Right cardiac atrium (tissue), 5 donors: Measurements from ENCODE around the gene RAB29. TPM values are rescaled to one million over a fixed set of nuclear protein-coding genes. Genes with fewer than 3 reads are reported as not detected.
A peak's percentile ranks its signal among the peaks of the same experiment; 100 is the strongest.
"Not testable (repeated sequence)": the region's sequence is repeated elsewhere in the genome, so short reads cannot be mapped to it uniquely, and the experiment has no call there.

Experiments
- ATAC-seq, 2 donors: fragments of 200-7000 bp; cut with Tn5 transposase; one replicate each; pipeline versions ENCODE4 v1.8.0 to v1.9.1; 2020; ENCODE audit warnings: moderate library complexity in 2 of 2, mild to moderate bottlenecking in 1 of 2
- DNase-seq, 3 donors: peaks; one replicate each; pipeline ENCODE4 v3.0.0-alpha.2; 2020
- H3K27ac ChIP-seq: one replicate; pipeline ENCODE4 v1.5.1; 2013; ENCODE audit warnings: mild to moderate bottlenecking, low read length, control low read depth, moderate library complexity
- H3K27me3 ChIP-seq: one replicate; pipeline ENCODE4 v1.6.1; 2013; ENCODE audit not compliant: control insufficient read depth, insufficient read depth
- H3K4me1 ChIP-seq: one replicate; pipeline ENCODE4 v1.6.1; 2013; ENCODE audit warnings: low read length; ENCODE audit not compliant: control insufficient read depth, insufficient read depth
- H3K4me3 ChIP-seq: one replicate; pipeline ENCODE4 v1.5.1; 2013; ENCODE audit warnings: low read length, control low read depth
- H3K9me3 ChIP-seq: one replicate; pipeline ENCODE4 v1.6.1; 2013; ENCODE audit warnings: low read length; ENCODE audit not compliant: control insufficient read depth
- WGBS: extraction: QIAGEN DNeasy Blood & Tissue Kit; methylation state at CpG from one replicate; pipeline ENCODE4 v1.1.7; 2013; 5-methylcytosine and 5-hydroxymethylcytosine counted together
- intact Hi-C, 4 donors: fragments of 100-400 bp; cut with DNase I; formaldehyde crosslinking; loops; one replicate each; pipeline versions ENCODE4 v1.11.0 to v1.14.0; 2022 to 2023
- long read RNA-seq, 4 donors: library from polyadenylated mRNA; unstranded; transcript quantifications; one replicate each; pipeline ENCODE4 v2.0.0, GENCODE V29; 2020 to 2021
- polyA plus RNA-seq: library from polyadenylated mRNA; stranded (reverse); fragments of 200-250 nt; gene quantifications from one replicate; pipeline ENCODE4 v1.2.3, GENCODE V29; 2013
- total RNA-seq, 4 donors: library from RNA; stranded (reverse); fragmentation: NEBNext Ultra II Directional; extraction: Animal tissue kit (Norgen Biotek cat#: 25700); gene quantifications; one replicate each; pipeline ENCODE4 v1.2.1, GENCODE V29; 2021
- donor health status: healthy with polysubstance abuse.
- donor health status: DM: no; HTN: yes; CAD: no.
- donor health status: DM: no; HTN: no; CAD: no.
- donor health status: DM: no; HTN: yes; CAD: no; lungs with severe emphysema.
- donor health status: DM: yes; HTN: yes; CAD: no.

Gene RAB29, protein sequence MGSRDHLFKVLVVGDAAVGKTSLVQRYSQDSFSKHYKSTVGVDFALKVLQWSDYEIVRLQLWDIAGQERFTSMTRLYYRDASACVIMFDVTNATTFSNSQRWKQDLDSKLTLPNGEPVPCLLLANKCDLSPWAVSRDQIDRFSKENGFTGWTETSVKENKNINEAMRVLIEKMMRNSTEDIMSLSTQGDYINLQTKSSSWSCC
- 10 to 100 TPM; 19.3 to 24.8 (median 21.4) TPM for total RNA-seq
- polyA plus RNA-seq, result 10.6 TPM
- long read RNA-seq, donor 1, transcript RAB29-201 (6 exons, 1,723 nt), result minor isoform, 12 of 62 reads
- long read RNA-seq, donor 1, transcript RAB29-203 (5 exons, 1,157 nt), result major isoform, 18 of 62 reads
- long read RNA-seq, donor 1, transcript RAB29-204 (5 exons, 1,306 nt), result minor isoform, 6 of 62 reads
- long read RNA-seq, donor 1, partial matches to known transcripts, result 1 of 62 reads
- long read RNA-seq, donor 1, other reads (novel, unspliced or antisense), result 22 of 62 reads
- long read RNA-seq, donor 2, transcript RAB29-203 (5 exons, 1,157 nt), result major isoform, 7 of 16 reads
- long read RNA-seq, donor 2, partial matches to known transcripts, result 0 of 16 reads
- long read RNA-seq, donor 2, other reads (novel, unspliced or antisense), result 6 of 16 reads
- long read RNA-seq, donor 3, transcript RAB29-203 (5 exons, 1,157 nt), result major isoform, 19 of 92 reads
- long read RNA-seq, donor 3, transcript RAB29-201 (6 exons, 1,723 nt), result minor isoform, 17 of 92 reads
- long read RNA-seq, donor 3, transcript RAB29-205 (4 exons, 1,441 nt), result minor isoform, 9 of 92 reads
- long read RNA-seq, donor 3, partial matches to known transcripts, result 1 of 92 reads
- long read RNA-seq, donor 3, other reads (novel, unspliced or antisense), result 40 of 92 reads
- long read RNA-seq, donor 4, transcript RAB29-203 (5 exons, 1,157 nt), result major isoform, 5 of 20 reads
- long read RNA-seq, donor 4, transcript RAB29-201 (6 exons, 1,723 nt), result major isoform, 5 of 20 reads
- long read RNA-seq, donor 4, partial matches to known transcripts, result 2 of 20 reads
- long read RNA-seq, donor 4, other reads (novel, unspliced or antisense), result 7 of 20 reads

DNA sequence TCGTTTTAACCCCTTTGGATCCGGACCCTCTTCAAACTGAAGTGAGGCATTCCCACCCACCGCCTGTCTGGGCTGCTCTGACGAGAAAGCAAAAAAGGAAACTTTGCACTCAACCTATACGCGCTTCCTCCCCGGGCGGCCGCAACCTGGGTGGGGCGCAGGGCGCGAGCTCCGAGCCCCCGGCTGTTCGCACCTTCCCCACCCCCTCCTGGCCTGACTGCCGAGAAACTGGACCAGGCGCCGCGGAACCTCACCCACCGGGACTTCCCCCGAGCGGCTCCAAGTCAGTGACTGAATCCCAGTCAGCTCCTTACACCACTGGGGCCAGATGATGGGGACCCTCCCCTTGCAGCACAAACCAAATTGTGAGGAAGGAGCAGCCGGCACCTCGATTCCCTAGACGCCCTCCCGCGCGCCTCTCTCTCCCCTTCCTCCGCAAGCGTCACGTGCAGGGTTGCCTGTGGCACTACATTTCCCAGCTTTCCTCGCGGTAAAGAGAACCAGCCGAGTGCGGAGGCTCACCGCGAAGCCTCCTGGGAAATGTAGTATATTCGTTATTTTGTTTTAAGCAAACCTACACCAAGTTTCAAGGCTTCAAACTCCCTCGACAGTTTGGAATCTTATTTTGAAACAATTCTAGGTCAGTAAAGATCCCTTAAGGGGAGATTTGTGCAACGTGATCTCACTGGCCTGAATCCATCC, at the start of gene RAB29:
Gene RAB29 (minus strand): TSS at position 468 of the 702 bp plus-strand sequence. CDS start 526 bp downstream, outside the sequence.
- under 1% methylated on average over 40 of the region's 40 CpGs for WGBS
- peak within 1 kb of the TSS; percentile 78 for H3K4me3 ChIP-seq
- H3K27ac ChIP-seq, result peak within 1 kb of the TSS; percentile 34
- H3K27me3 ChIP-seq, result no peaks in the 10 kb centered on the region
- H3K9me3 ChIP-seq, result no peaks in the 10 kb centered on the region
- DNase-seq (peak; percentile 83 to 92 (median 91)), ATAC-seq (peak; percentile 96 to 97)
- intact Hi-C loops, result no loop called here
- H3K4me1 ChIP-seq, result peaks cover 3% of the 10 kb centered on the region

DNA sequence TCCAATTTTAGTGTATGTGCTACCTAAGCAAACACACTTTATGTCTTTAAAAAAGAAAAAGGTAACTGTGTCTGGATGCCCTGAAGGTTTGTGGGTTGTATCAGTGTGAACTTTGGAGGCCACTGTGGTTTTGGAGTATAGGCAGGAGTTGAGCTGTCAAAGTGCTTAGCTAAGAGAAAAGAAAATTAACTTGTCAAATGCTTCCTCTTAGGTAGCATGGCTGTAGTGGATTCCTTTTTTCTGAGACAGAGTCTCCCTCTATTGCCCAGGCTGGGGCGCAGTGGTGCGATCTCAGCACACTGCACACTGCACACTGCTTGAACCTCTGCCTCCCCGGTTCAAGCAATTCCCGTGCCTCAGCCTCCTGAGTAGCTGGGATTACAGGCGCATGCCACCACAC, 48.9 kb upstream of the RAB29 start:
- Histone ChIP-seq H3K4me3 (no peak overlapping the region), H3K9me3 (no peaks in the 10 kb centered on the region), H3K27me3 (no peaks in the 10 kb centered on the region), H3K4me1 (peaks cover 9% of the 10 kb centered on the region), H3K27ac (no peak overlapping the region)
- DNase-seq, result no peak
- WGBS, result 98% methylated on average over 5 of the region's 5 CpGs
- ATAC-seq, result no peak
- intact Hi-C loops, result no loop called here

DNA sequence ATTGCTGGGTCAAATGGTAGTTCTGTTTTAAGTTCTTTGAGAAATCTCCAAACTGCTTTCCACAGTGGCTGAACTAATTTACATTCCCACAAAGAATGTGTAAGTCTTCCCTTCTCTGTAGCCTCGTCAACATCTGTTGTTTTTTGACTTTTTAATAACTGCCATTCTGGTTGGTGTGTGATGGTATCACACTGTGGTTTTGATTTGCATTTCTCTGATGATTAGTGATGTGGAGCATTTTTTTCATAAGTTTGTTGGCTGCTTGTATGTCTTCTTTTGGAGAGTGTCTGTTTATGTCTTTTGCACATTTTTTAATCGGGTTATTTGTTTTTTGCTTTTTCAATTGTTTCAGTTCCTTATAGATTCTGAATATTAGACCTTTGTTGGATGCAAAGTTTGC, 48.0 kb upstream of the RAB29 start:
- H3K27me3 ChIP-seq, intact Hi-C loops, H3K4me1 ChIP-seq, H3K9me3 ChIP-seq, DNase-seq, H3K4me3 ChIP-seq, ATAC-seq, H3K27ac ChIP-seq: not testable (repeated sequence)
- WGBS, result 91% methylated on average over 2 of the region's 2 CpGs

DNA sequence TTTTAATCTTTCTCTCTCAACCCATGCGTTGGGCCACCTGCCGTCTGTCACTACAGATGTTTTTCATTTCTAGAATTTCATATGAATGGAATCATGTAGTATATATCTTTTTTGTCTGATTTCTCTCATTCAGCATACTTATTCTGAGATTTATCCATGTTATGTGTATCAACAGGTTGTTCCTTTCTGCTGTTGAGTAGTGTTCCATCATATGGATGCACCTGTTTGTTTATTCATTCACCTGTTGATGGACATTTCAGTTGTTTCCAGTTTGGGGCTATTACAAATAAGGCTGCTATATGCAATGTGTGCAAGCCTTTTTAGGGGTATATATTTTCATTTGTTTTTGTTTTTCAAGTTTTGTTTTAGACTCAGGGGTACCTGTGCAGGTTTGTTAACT, 47.1 kb upstream of the RAB29 start:
- Histone ChIP-seq H3K4me3 (no peak overlapping the region), H3K27ac (no peak overlapping the region)
- ATAC-seq, result no peak

DNA sequence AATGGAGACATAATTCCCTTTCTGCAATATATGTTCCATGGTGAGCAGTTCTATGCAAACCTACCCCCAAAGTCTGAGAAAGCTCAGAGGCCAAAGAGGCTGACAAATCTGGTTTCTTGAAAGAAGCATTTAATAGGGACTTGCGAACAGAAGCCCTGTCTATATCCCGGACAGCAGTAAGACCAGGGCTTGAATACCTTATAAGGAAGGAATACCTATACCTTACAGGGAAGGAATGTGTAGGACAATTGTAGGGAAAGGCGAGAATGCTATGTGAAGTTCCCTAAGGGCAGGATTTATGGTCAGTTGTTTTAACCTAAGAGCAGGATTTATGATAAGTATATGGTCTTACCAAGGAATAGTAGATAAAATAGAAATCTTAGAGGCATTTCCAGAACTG, 42.7 kb upstream of the RAB29 start:
- Histone ChIP-seq H3K9me3 (no peaks in the 10 kb centered on the region), H3K4me1 (peaks cover 2% of the 10 kb centered on the region), H3K27ac (no peak overlapping the region), H3K27me3 (no peaks in the 10 kb centered on the region), H3K4me3 (no peak overlapping the region)
- 96% methylated on average over 3 of the region's 3 CpGs for whole genome bisulfite sequencing
- intact Hi-C loops, result loop anchor here in 1 of 4 donors (10.0 kb wide), 1 partner anchor 97 kb away; no protein-coding TSS in a partner anchor
- DNase-seq (no peak), ATAC-seq (no peak)

More for the DNA sequence above, 47.1 kb upstream of the RAB29 start:
- Histone ChIP-seq H3K27me3 (no peaks in the 10 kb centered on the region), H3K4me1 (peaks cover 9% of the 10 kb centered on the region), H3K9me3 (no peaks in the 10 kb centered on the region)
- 92% methylated on average over 2 of the region's 2 CpGs for WGBS
- no peak for DNase-seq
- intact Hi-C loops, result no loop called here

DNA sequence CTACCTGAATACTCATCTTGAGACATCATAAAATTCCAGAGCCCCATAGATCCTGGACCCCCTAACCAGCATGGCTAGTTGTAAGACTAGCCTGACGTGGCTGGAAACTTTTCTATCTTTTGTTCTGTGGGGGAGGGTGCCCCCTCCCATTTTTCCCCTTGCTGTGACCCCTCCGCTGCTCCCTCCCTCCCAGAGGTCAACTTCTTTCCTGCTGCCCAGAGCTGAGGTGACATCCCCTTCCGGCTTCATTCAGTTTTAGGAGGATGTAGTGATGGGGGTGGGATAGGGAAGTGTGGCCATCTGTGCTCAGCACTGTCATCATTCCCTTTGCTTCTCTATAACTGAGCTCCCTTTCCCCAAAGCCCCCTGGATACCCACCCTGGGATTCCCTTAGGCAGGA, 42.1 kb upstream of the RAB29 start:
- Histone ChIP-seq H3K27me3 (no peaks in the 10 kb centered on the region), H3K4me1 (peaks cover 2% of the 10 kb centered on the region), H3K9me3 (no peaks in the 10 kb centered on the region), H3K4me3 (no peak overlapping the region), H3K27ac (no peak overlapping the region)
- ATAC-seq (no peak), DNase-seq (no peak)
- intact Hi-C loops, result loop anchor here in 1 of 4 donors (10.0 kb wide), 1 partner anchor 97 kb away; no protein-coding TSS in a partner anchor
- WGBS, result 69% methylated on average over 3 of the region's 3 CpGs

DNA sequence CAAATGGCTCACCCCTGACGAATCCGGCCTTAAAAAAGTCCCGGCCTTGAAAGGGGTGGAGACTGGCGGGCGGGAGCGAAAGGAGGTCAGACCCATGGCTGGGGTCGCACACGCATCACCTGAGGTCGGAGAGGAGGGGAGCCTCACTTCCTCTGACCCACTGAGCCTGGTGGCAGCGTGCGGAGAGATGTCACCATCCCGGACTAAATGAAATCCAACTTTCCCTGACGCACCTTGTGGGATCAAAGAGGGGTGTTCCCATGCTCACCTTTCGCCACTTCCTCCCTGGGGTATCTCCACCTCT, 38.4 kb upstream of the RAB29 start:
- intact Hi-C loops, result loop anchor here in 3 of 4 donors (5.0 to 10.0 kb wide), 3 partner anchors 99 to 104 kb away; no protein-coding TSS in a partner anchor
- Histone ChIP-seq H3K27me3 (no peaks in the 10 kb centered on the region), H3K4me1 (peaks cover 4% of the 10 kb centered on the region), H3K4me3 (peak overlapping the region; percentile 79), H3K27ac (peak overlapping the region; percentile 63), H3K9me3 (no peaks in the 10 kb centered on the region)
- ATAC-seq (no peak), DNase-seq (no peak)
- 5% methylated on average over 14 of the region's 14 CpGs for WGBS

DNA sequence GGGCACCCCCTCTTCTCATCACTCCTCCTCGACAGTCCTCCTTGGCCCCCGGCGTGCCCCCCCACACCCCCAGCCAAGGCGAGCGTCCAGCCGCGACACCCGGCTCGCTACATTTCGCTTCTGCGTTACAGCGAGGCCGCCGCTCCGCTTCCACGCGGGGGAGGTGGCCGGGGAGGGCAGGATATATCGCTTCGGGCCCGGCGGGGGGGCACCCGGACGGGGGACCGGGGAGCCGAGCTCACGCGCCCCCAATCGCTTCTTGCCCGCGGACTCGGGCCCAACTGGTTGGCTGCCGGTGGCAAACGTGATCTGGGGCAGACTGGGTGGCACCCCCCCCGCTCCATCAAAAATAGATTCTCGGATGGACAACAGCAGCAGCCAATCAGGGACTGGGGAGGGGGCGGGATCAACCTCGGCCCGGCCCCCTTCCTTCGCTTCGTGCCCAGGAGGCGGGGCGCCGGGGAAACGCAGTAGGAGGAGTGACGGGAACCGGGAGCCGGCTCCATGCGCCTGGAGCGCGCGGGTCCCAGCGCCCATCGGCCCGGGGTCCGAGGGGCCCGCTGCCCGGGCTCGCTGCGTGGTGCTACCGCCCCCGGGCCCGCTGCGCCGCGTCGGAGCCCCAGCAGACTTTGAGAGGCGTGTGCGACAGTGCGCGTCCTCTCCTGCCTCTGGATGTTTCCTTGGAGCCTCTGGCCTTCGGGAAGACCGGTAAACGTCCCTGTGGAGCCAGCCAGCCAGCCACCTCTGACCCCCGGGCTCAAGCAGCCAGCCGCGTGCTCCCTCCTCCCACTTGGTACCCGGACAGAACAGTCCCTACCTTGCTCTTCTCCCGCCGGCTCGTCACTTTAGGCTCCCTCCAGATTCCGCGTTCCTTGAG, 37.8 kb upstream of the RAB29 start, which contains the start of gene SLC41A1:
Gene SLC41A1 (minus strand): TSS at position 321 of the 877 bp plus-strand sequence. CDS start 2,757 bp downstream, outside the sequence.
- under 1% methylated on average over 83 of the region's 83 CpGs for WGBS
- Histone ChIP-seq H3K9me3 (no peaks in the 10 kb centered on the region), H3K4me1 (peaks cover 8% of the 10 kb centered on the region), H3K27ac (peak within 1 kb of the TSS; percentile 63), H3K4me3 (peak within 1 kb of the TSS; percentile 79), H3K27me3 (no peaks in the 10 kb centered on the region)
- intact Hi-C loops, result loop anchor here in 3 of 4 donors (5.0 to 10.0 kb wide), 3 partner anchors 99 to 104 kb away; no protein-coding TSS in a partner anchor
- ATAC-seq (peak; percentile 95), DNase-seq (peak; percentile 92 to 97 (median 96))

DNA sequence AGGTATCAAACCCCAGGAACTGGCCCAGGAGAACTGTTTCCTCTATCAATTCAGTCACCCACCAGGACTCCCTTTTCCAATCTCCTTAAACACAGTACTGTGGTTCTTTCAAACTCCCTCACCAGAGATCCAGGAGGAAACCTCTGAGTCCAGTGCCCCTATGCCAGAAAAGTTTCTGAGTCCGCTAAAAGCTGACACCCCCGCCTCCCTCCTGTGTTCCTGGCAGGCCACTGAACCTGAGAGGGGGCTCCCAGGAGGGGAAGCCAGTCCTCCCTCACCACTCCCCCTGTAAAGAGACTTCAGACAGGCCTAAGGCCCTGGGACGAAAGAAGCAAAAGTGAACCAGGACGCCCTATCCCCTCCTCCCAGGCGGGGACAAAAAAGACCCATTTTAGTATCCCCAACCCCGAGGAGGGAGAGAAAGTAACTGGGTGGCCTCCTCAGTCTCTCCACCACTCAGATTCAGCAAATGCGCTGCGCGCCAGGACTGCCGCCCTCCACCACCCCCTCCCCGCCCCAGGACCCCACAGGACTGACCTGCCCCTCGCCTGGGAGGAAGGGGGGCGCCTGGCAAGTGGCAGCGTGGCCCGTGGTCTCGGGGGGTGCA, 37.1 kb upstream of the RAB29 start:
- peak in 1 of 3 donors; percentile 35 for DNase-seq
- intact Hi-C loops, result loop anchor here in 3 of 4 donors (5.0 to 10.0 kb wide), 3 partner anchors 100 to 105 kb away; no protein-coding TSS in a partner anchor

More for the DNA sequence above, 37.1 kb upstream of the RAB29 start:
- WGBS, result under 1% methylated on average over 16 of the region's 16 CpGs
- no peaks in the 10 kb centered on the region for H3K9me3 ChIP-seq
- no peaks in the 10 kb centered on the region for H3K27me3 ChIP-seq
- peaks cover 8% of the 10 kb centered on the region for H3K4me1 ChIP-seq
- H3K4me3 ChIP-seq, result peak overlapping the region; percentile 79
- peak overlapping the region; percentile 63 for H3K27ac ChIP-seq
- ATAC-seq, result peak; percentile 9 to 24
